HepG2 (cell line): ENCODE data around the gene SSC4D. TPM values are rescaled to one million over a fixed set of nuclear protein-coding genes. Genes with fewer than 3 reads are reported as not detected.

ENCODE experiments used
- ATAC-seq: fragments of 200-7000 bp; cut with Tn5 transposase; 3 replicates; pipeline ENCODE4 v1.9.1; 2020; ENCODE audit warnings: mild to moderate bottlenecking, moderate library complexity
- BruUV-seq: library from RNA; stranded (reverse); fragments of 400-500 nt; replicated peaks from 2 replicates; lab custom pipeline; 2021; lab: Mats Ljungman, UMichigan
- CTCF ChIA-PET: fragments of 300-600 bp; formaldehyde crosslinking; extraction: SDS; loops from one replicate; lab custom pipeline; 2021; ENCODE audit warnings: low total read pairs, inconsistent platforms, low intra/inter-chr PET ratio; lab: Yijun Ruan, JAX
- POLR2A ChIA-PET: fragments of 350-600 bp; sonication (Branson Sonifier 250); formaldehyde crosslinking; loops from one replicate; lab custom pipeline; 2020; ENCODE audit warnings: antibody characterized with exemption, inconsistent platforms; lab: Yijun Ruan, JAX
- DNase-seq: peaks from one replicate; pipeline ENCODE4 v3.0.0-alpha.2; 2015; ENCODE audit warnings: low spot score
- FAIRE-seq: peaks from 3 replicates; lab custom pipeline; 2011; peaks lifted over from hg19 to GRCh38; lab: Jason Lieb, UNC
- H2AFZ ChIP-seq: one replicate; pipeline ENCODE4 v1.6.1; 2011; ENCODE audit warnings: low read length, inconsistent platforms
- H3K27ac ChIP-seq: fragments of 300-600 bp; 3 replicates; pipeline ENCODE4 v1.8.0; 2011; ENCODE audit warnings: mixed run types, mild to moderate bottlenecking, mixed read lengths, low read length, inconsistent platforms; ENCODE audit not compliant: insufficient read depth; ENCODE audit errors: extremely low read length
- H3K27me3 ChIP-seq, 2 experiments: fragments of 200-600 bp in 1 of 2; 2 replicates in 1 of 2; 3 replicates in 1 of 2; pipeline versions ENCODE4 v1.6.0 to v1.8.0; 2011; ENCODE audit warnings: low read length in 2 of 2, mild to moderate bottlenecking in 2 of 2, moderate library complexity in 2 of 2, inconsistent platforms in 1 of 2; ENCODE audit not compliant: insufficient read depth in 2 of 2, control insufficient read depth in 1 of 2
- H3K36me3 ChIP-seq, 2 experiments: fragments of 200-600 bp in 1 of 2; replicated peaks in 1 of 2; 2 replicates in 1 of 2; 3 replicates in 1 of 2; pipeline versions ENCODE4 v1.5.1 to v1.8.0; 2011; ENCODE audit warnings: low read length in 2 of 2, inconsistent platforms in 1 of 2; ENCODE audit not compliant: insufficient read depth in 2 of 2, control insufficient read depth in 1 of 2
- H3K4me1 ChIP-seq: 2 replicates; pipeline ENCODE4 v1.5.1; 2012; ENCODE audit warnings: low read length, inconsistent platforms; ENCODE audit not compliant: insufficient read depth
- H3K4me2 ChIP-seq: 2 replicates; pipeline ENCODE4 v1.6.0; 2011; ENCODE audit warnings: low read depth, low read length, inconsistent platforms
- H3K4me3 ChIP-seq, 3 experiments: fragments of 200-600 bp in 1 of 3; sonication (generic), shearing (Covaris generic) in 1 of 3; replicated peaks in 1 of 3; 2 replicates each; pipeline ENCODE4 v1.5.1; 2011 to 2016; ENCODE audit warnings: low read length in 3 of 3, inconsistent platforms in 2 of 3, low read depth in 2 of 3, mild to moderate bottlenecking in 2 of 3, control low read depth in 1 of 3, mixed read lengths in 1 of 3; ENCODE audit not compliant: insufficient read depth in 1 of 3
- H3K79me2 ChIP-seq: one replicate; pipeline ENCODE4 v1.6.1; 2011; ENCODE audit warnings: low read length, inconsistent platforms; ENCODE audit not compliant: insufficient read depth
- H3K9ac ChIP-seq: 2 replicates; pipeline ENCODE4 v1.6.0; 2011; ENCODE audit warnings: mild to moderate bottlenecking, low read depth, low read length, inconsistent platforms; ENCODE audit not compliant: insufficient read depth
- H3K9me3 ChIP-seq: 2 replicates; pipeline ENCODE4 v1.5.1; 2012; ENCODE audit warnings: mild to moderate bottlenecking, low read length
- H4K20me1 ChIP-seq: 2 replicates; pipeline ENCODE4 v1.6.0; 2011; ENCODE audit warnings: inconsistent platforms, mild to moderate bottlenecking, low read length, moderate library complexity; ENCODE audit not compliant: insufficient read depth
- ATF1 ChIP-seq: IDR thresholded peaks from 2 replicates; pipeline ENCODE4 v1.6.1; 2016; ENCODE audit warnings: mild to moderate bottlenecking, control low read depth
- REST ChIP-seq, 2 experiments: IDR thresholded peaks; 2 replicates each; pipeline ENCODE4 v1.6.1; 2011 to 2012; ENCODE audit warnings: low read length in 2 of 2, borderline replicate concordance in 1 of 2, low read depth in 1 of 2, mild to moderate bottlenecking in 1 of 2, moderate library complexity in 1 of 2
- ZNF770 ChIP-seq: sonication (generic); formaldehyde crosslinking; IDR thresholded peaks from 2 replicates; pipeline ENCODE4 v1.5.0; 2020; ENCODE audit warnings: mild to moderate bottlenecking, missing genetic modification reagents
- WGBS: methylation state at CpG from one replicate; pipeline ENCODE4 v1.1.6; 2017; ENCODE audit warnings: low lambda C conversion rate; 5-methylcytosine and 5-hydroxymethylcytosine counted together
- in situ Hi-C: cut with HindIII; loops from 2 replicates; pipeline ENCODE4 v1.10.0; 2017; ENCODE audit warnings: low pct_unique_long_range_greater_than_20kb; ENCODE audit not compliant: extremely low pct_ligation_motif_present
- intact Hi-C: fragments of 100-400 bp; cut with micrococcal nuclease; formaldehyde crosslinking; loops from one replicate; pipeline ENCODE4 v1.10.0; 2022; ENCODE audit not compliant: unreplicated experiment
- polyA plus RNA-seq, 8 experiments: library from polyadenylated mRNA; depleted of rRNA in 3 of 8; stranded (reverse) in 7 of 8; unstranded in 1 of 8; fragments of >200 nt; fragmentation: Illumina TruSeq in 4 of 8; extraction: Trizol in 4 of 8; gene quantifications; 2 replicates each; pipeline versions ENCODE4 v1.2.1 to v1.2.3, GENCODE V29; 2011 to 2016; ENCODE audit warnings: low read depth in 4 of 8, missing spikeins in 1 of 8, mixed read lengths in 1 of 8; ENCODE audit not compliant: insufficient read depth in 1 of 8
- total RNA-seq, 5 experiments: library from RNA; depleted of rRNA; stranded (reverse); fragments of >200 nt; fragmentation: Illumina TruSeq; extraction: Trizol; gene quantifications; 2 replicates each; pipeline ENCODE4 v1.2.3, GENCODE V29; 2016; ENCODE audit warnings: low read depth in 1 of 5

SSC4D gene
- total and polyA plus RNA-seq, 2 of the 13 experiments (the other 11 are each of a cell fraction or from before 2014, with no cell fraction given) = 33.3 to 63.8 TPM

GRCh38 chr7:76423666-76424412 lies 14.3 kb upstream of the SSC4D start:
- Histone ChIP-seq H3K4me1 (peaks cover 12% of the 10 kb centered on the region; the same call in 1 of the 2 replicates), H3K4me3 (no peak overlapping the region), H3K79me2 (no peaks in the 10 kb centered on the region), H3K27ac (no peak overlapping the region), H3K9ac (no peak overlapping the region), H4K20me1 (no peaks in the 10 kb centered on the region), H2AFZ (no peak overlapping the region), H3K27me3 (peaks cover 5 to 24% of the 10 kb centered on the region in 2 experiments; a peak in 3 of 5 replicates), H3K4me2 (no peak overlapping the region; the same call in 1 of the 2 replicates), H3K36me3 (no peaks in the 10 kb centered on the region), H3K9me3 (no peaks in the 10 kb centered on the region)
- CTCF ChIA-PET = no interaction called here
- ATAC-seq (peak; percentile 27; the same call in 2 of the 3 replicates), DNase-seq (no peak), FAIRE-seq (no peak)
- 32% methylated on average over 12 of the region's 15 CpGs for WGBS
- POLR2A ChIA-PET = no interaction called here
- intact Hi-C loops (no loop called here), in situ Hi-C loops (no loop called here)
- no TSS peak for BruUV-seq
- TF ChIP-seq REST (IDR thresholded peaks at IDR 0.05; ENCODE audit: borderline replicate concordance in 1 of 2, low read depth in 1 of 2, low read length in 2 of 2) (peak in 1 of 2 experiments; percentile 67; a peak in 2 of 4 replicates), ZNF770 (CRISPR knock-in tag) (peak; percentile 25; the same call in 1 of the 2 replicates), ATF1 (CRISPR knock-in tag) (no peak)
